ENCODE measurements around the gene EXD3.
"Not testable (repeated sequence)": the region's sequence is repeated elsewhere in the genome, so short reads cannot be mapped to it uniquely, and the experiment has no call there.

The EXD3 gene

GRCh38 chr9:137394866-137395665, 27.9 kb downstream of the EXD3 start:
- DNase-seq (ENCODE audit: low spot score), result no peak
- no peak for FAIRE-seq

- FAIRE-seq, result no peak
- no peak for DNase-seq (ENCODE audit: low spot score)
Measured at GRCh38 chr9:137393176-137394150, 29.5 kb downstream of the EXD3 start.

DNA sequence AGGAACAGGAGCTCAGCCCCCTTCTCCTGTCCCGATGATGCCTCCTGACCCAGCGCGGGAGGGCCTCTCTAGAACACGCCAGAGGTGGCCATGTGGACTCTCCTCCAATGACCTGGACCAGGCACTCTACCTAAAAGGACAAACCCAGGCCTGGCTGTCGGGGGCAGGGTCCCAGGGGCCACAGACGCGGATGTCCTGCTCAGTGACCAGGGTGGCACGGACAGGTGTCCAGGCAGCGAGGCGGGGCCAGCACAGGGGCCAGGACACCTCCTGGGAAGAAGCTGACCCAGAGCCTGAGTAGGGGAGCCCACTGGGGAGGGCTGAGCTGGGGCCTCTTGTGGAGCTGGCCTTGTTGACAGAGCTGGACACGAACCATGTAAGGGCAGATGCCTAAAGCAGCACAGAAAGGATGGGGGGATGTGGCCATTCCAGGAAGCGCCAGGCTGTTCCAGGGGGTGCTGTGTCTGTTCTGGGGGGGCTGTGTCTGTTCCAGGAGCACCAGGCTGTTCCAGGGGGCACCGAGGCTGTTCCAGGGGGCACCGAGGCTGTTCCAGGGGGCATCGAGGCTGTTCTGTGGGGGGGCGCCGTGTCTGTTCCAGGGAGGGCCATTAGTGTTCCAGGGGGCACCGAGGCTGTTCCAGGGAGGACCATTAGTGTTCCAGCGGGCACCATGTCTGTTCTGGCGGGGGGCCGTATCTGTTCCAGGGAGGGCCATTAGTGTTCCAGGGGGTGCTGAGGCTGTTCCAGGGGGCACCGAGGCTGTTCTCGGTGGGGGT, 30.5 kb downstream of the EXD3 start:
- FAIRE-seq (no peak), DNase-seq (ENCODE audit: low spot score) (no peak)

DNA sequence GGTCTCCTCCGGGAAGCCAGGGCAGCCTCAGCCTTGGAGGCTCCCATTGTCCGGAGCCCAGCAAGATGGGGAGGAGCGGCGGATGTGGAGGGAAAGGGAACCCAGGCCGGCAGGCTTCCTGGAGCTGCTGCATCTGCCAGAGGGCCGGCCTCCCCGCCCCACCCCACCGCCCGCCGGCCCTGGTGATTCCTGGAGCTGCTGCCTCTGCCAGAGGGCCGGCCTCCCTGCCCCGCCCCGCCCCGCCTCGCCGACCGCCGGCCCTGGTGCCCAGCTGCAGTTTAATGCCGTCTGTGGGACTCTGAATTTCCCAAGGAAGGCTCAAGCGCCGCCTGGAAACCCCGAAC, 31.6 kb downstream of the EXD3 start:
- DNase-seq (ENCODE audit: low spot score) (no peak), FAIRE-seq (no peak)

GRCh38 chr9:137390553-137391410, 32.2 kb downstream of the EXD3 start:
- no peak for FAIRE-seq
- no peak for DNase-seq (ENCODE audit: low spot score)

DNA sequence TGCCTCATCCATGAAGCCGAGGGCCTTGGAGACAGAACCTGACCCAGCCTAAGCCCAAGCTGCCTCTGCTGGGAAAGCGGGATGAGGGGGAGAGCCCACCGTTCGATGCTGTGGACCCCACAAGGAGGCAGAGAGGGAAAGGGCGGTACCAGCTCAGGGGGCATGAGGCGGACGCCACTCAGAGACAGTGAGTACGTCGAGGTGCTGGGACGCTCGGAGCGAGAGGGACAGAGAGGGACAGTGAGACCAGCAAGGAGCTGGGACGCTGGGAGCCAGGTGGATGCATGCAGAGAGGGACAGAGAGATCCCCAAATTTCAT, 33.6 kb downstream of the EXD3 start:
- FAIRE-seq (no peak), DNase-seq (ENCODE audit: low spot score) (no peak)

DNA sequence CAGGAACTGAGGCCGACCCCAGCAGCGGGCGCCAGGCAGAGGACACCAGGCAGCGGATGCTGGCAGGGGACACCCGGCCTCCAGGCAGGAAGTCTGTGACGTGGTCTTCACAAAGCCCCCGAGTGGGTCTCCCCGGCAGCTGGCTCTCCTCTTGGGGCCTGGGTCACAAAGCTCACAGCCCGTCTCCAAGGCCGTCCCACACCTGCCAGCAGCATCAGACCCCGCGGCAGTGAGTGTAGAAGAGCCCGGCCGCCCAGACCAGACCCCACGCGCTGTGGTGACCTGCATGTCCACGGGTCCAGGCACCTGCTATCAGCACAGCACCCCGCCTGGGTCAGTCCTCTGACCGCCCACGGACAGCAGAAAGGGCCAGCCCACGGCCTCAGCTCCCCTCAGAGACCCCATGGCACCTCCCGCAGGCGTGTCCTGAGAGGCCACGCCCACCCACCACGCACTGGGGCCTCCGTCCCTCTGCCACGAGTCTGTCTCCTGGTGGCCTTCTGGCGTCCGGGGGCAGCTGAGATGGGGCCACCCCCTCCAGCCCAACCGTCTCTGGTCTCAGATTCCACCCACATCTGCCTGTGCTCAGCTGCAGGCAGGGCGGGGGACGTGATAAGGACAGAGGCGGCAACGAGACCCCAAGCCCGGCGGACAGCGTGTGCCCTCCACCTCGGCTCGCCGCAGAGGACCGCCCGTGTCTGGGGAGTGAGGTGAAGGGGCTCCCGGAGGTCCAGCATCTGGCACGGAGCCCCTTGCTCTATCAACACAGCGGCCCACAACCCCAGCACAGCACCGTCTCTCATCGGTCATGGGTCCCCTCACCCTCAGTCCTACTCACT, 34.2 kb downstream of the EXD3 start:
- no peak for FAIRE-seq

DNA sequence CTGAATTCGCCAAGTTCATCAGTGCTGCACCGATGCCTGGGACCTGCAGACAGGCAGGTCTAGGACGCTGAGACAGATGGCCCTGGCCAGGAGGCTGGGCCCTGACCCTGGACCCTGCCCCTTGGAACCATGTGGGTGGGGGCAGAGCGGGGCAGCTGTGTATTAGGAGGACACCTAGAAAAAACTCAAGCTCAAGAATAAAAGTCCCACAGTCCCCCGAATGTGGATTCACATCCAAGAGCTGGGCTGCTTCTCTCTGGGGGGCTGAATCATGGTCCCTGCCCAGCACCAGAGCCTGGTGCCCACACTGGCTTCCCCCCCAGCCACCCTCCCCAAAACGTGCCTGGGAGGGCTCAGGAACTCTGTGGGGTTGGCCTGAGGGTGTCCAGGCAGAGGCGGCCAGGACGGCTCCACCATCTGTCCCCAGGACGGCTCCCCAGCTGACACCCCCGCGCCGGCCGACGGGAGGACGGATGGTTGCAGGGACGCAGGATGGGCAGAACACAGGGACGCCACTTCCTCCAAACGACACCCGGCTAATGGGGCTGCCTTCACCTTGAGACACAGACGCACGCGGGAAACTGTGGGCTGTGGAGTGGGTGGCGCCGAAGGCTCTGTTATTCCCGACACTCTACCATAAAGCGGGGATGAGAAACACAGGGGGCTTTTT, 34.9 kb downstream of the EXD3 start:
- no peak for DNase-seq (ENCODE audit: low spot score)
- FAIRE-seq, result no peak

More for the DNA sequence above, 34.2 kb downstream of the EXD3 start:
- DNase-seq (ENCODE audit: low spot score), result no peak

DNA sequence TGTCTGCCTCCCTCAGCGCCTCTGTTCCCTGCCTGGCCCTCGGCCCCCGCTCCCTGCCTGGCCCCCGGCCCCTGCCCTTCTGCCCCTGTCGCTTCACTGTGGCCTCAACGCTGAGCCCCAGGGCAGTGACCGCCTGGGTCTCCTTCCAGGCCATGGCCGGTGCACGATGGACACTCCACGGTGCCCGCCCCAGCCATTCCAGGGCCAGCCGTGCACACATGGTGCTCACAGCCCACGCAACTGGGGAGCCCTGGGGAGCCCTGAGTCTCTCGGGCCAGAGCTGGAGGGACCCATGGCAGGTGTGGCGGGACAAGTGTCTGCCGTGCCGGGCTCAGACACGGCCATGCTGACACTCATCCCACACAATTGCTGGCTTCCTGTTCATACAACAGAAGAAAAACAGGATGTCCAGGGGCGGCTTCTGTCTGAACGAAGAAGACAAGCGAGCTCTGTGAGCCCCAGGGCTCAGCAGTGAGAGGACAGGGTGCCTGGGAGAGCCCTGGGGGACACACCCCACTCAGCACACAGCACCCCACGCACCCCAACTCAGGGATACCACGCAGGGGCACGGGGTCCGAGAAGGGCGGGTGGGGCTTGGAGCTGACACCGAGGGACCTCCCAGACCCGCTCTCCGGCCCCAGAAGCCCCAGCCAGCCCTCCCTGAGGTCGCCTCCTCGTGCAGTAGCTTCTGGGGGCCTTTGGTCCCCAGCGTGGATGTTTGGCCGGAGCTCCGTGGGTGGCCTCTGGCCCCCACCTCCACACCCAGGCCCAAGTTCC, 35.7 kb downstream of the EXD3 start:
- no peak for FAIRE-seq
- no peak for DNase-seq (ENCODE audit: low spot score)

DNA sequence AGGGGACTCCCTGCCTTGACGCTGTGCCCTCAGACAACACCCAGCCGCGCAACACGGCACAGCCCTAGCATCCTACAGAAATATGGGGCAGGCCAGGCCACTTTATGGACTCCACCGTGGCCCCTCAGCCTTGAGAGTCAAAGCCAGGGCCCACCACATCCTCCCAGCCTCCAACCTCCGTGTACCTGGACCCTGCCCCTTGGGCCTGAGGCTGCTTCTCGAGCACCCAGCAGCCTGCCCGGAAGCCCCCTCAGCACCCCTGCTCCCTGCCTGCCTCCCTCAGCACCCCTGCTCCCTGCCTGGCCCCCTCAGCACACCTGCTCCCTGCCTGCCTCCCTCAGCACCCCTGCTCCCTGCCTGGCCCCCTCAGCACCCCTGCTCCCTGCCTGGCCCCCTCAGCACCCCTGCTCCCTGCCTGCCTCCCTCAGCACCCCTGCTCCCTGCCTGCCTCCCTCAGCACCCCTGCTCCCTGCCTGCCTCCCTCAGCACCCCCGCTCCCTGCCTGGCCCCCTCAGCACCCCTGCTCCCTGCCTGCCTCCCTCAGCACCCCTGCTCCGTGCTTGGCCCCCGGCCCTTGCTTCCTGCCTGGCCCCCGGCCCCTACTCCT, 36.4 kb downstream of the EXD3 start:
- DNase-seq (ENCODE audit: low spot score); FAIRE-seq: not testable (repeated sequence)

- FAIRE-seq (no peak), DNase-seq (ENCODE audit: low spot score) (no peak)
Measured at GRCh38 chr9:137385061-137385655, 37.8 kb downstream of the EXD3 start.

- FAIRE-seq, result no peak
- no peak for DNase-seq (ENCODE audit: low spot score)
Measured at GRCh38 chr9:137383784-137384756, 38.9 kb downstream of the EXD3 start.

DNA sequence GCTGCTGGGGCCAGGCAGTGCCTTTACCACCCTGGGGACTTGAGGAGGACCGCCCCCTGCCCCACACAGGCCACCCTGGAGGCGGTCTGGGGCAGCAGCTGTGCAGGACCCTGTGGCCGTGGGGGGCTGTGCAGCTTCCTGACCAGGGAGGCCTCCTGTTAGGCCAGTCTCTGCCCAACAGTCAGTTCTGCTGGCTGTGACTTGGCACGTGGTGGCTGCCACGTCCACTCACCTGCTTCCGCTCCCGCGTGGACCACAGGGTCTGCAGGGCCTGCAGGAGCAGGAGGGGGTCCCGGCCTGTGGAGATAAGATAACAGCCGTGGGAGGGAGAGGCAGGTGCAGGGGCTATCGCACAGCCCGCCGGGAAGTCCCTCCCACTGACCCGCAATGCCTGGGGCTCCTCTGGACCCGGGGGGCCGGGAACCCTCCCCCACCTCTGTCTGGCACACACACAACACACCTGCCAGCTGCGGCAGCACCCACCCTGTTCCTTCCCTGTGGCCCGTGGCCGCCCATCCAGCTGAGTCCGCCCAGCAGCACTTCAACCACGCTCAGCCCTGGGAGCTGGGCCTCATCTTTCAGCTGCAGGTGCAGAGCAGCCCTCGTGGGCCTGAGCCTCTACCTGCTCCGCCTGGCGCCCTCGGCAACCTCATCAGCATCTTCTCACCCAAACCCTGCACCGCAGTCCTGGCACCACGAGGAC, 39.7 kb downstream of the EXD3 start:
- FAIRE-seq (no peak), DNase-seq (ENCODE audit: low spot score) (no peak)

- DNase-seq (ENCODE audit: low spot score), result no peak
Measured at GRCh38 chr9:137382444-137383080, 40.4 kb downstream of the EXD3 start.

More at GRCh38 chr9:137382444-137383080, 40.4 kb downstream of the EXD3 start:
- FAIRE-seq, result no peak

Measured in urothelium cell line (cell line).